Suppressor macrophage (primary cell): ENCODE results near the gene ITGB6.
A peak's percentile ranks its signal among the peaks of the same experiment; 100 is the strongest.
"Not testable (repeated sequence)": the region's sequence is repeated elsewhere in the genome, so short reads cannot be mapped to it uniquely, and the experiment has no call there.

Source experiments
- DNase-seq, 4 experiments: peaks; one replicate each; pipeline ENCODE4 v3.0.0-alpha.2; 2020 to 2022

Gene ITGB6

GRCh38 chr2:160139350-160139749 is 60.7 kb downstream of the ITGB6 start:
- no peak for DNase-seq

GRCh38 chr2:160138406-160138805 is 61.7 kb downstream of the ITGB6 start:
- DNase-seq = no peak

- DNase-seq = no peak
Observed at GRCh38 chr2:160137464-160137863, 62.6 kb downstream of the ITGB6 start.

GRCh38 chr2:160132761-160133160 is 67.3 kb downstream of the ITGB6 start:
- no peak for DNase-seq

GRCh38 chr2:160126756-160127155 is 73.3 kb downstream of the ITGB6 start:
- no peak for DNase-seq

GRCh38 chr2:160126315-160126714 is 73.8 kb downstream of the ITGB6 start:
- no peak for DNase-seq

- DNase-seq = no peak
Observed at GRCh38 chr2:160125828-160126227, 74.2 kb downstream of the ITGB6 start.

GRCh38 chr2:160125366-160125765 is 74.7 kb downstream of the ITGB6 start:
- DNase-seq = no peak

GRCh38 chr2:160124571-160124970 is 75.5 kb downstream of the ITGB6 start:
- DNase-seq = no peak

GRCh38 chr2:160114721-160115120 is 85.4 kb downstream of the ITGB6 start:
- DNase-seq = not testable (repeated sequence)

- no peak for DNase-seq
Observed at GRCh38 chr2:160114020-160114419, 86.1 kb downstream of the ITGB6 start.

GRCh38 chr2:160111951-160112798 is 87.9 kb downstream of the ITGB6 start:
- DNase-seq = no peak

- no peak for DNase-seq
Observed at GRCh38 chr2:160110674-160111239, 89.3 kb downstream of the ITGB6 start.

GRCh38 chr2:160109939-160110673 is 90.0 kb downstream of the ITGB6 start:
- peak; percentile 76 to 88 (median 84) for DNase-seq

GRCh38 chr2:160109243-160109642 is 90.8 kb downstream of the ITGB6 start:
- DNase-seq = no peak

GRCh38 chr2:160108646-160109045 is 91.4 kb downstream of the ITGB6 start:
- DNase-seq = peak in 1 of 4 experiments; percentile 8

- no peak for DNase-seq
Observed at GRCh38 chr2:160105366-160105765, 94.7 kb downstream of the ITGB6 start.

GRCh38 chr2:160104115-160104514 is 96.0 kb downstream of the ITGB6 start:
- DNase-seq = no peak

- no peak for DNase-seq
Observed at GRCh38 chr2:160097326-160097725, 102.7 kb downstream of the ITGB6 start.

GRCh38 chr2:160096409-160096808 is 103.7 kb downstream of the ITGB6 start:
- peak; percentile 43 to 84 (median 70) for DNase-seq

- DNase-seq = no peak
Observed at GRCh38 chr2:160092445-160092844, 107.6 kb downstream of the ITGB6 start.

- DNase-seq = no peak
Observed at GRCh38 chr2:160091381-160091780, 108.7 kb downstream of the ITGB6 start.
